NT2/D1 (cell line): ENCODE data around the gene FCN3.

Experiments used
- DNase-seq: peaks from one replicate; pipeline ENCODE4 v3.0.0-alpha.2; 2011; ENCODE audit warnings: low read depth, low spot score
- H3K27me3 ChIP-seq: 2 replicates; pipeline ENCODE4 v1.6.0; 2011; ENCODE audit warnings: mild to moderate bottlenecking; ENCODE audit not compliant: insufficient read length, insufficient read depth
- H3K36me3 ChIP-seq: 2 replicates; pipeline ENCODE4 v1.6.1; 2011; ENCODE audit warnings: mild to moderate bottlenecking, low read length, mixed read lengths; ENCODE audit not compliant: insufficient read depth, insufficient read length
- H3K4me1 ChIP-seq: 2 replicates; pipeline ENCODE4 v1.5.1; 2011; ENCODE audit not compliant: insufficient read depth, insufficient read length
- H3K4me3 ChIP-seq: 2 replicates; pipeline ENCODE4 v1.5.1; 2011; ENCODE audit warnings: low read depth; ENCODE audit not compliant: insufficient read length
- H3K9ac ChIP-seq: 2 replicates; pipeline ENCODE4 v1.6.0; 2011; ENCODE audit warnings: low read depth; ENCODE audit not compliant: insufficient read length
- H3K9me3 ChIP-seq: 2 replicates; pipeline ENCODE4 v1.5.1; 2011; ENCODE audit warnings: mild to moderate bottlenecking, low read length; ENCODE audit not compliant: insufficient read depth
- SUZ12 ChIP-seq: IDR thresholded peaks from 2 replicates; pipeline ENCODE4 v1.6.1; 2011; ENCODE audit not compliant: insufficient read length, insufficient read depth; ENCODE audit errors: extremely low read depth
- YY1 ChIP-seq: IDR thresholded peaks from 2 replicates; pipeline ENCODE4 v1.6.1; 2011; ENCODE audit not compliant: insufficient read length, insufficient read depth
- ZNF274 ChIP-seq: IDR thresholded peaks from 2 replicates; pipeline ENCODE4 v1.6.1; 2011; ENCODE audit warnings: mild to moderate bottlenecking, low read depth, low read length

FCN3 gene

GRCh38 chr1:27358038-27358927, 16.3 kb downstream of the FCN3 start:
- H3K9ac ChIP-seq: peak overlapping the region; percentile 45
- H3K27me3 ChIP-seq: peaks cover 20% of the 10 kb centered on the region
- H3K4me1 ChIP-seq: peaks cover 23% of the 10 kb centered on the region
- no peak overlapping the region for H3K4me3 ChIP-seq
- H3K9me3 ChIP-seq: no peaks in the 10 kb centered on the region
- peaks cover 71% of the 10 kb centered on the region for H3K36me3 ChIP-seq
- no peak for DNase-seq
- TF ChIP-seq ZNF274: no peak
- no peak for TF ChIP-seq YY1
- TF ChIP-seq SUZ12: no peak

- H3K9me3 ChIP-seq: no peaks in the 10 kb centered on the region
- peaks cover 20% of the 10 kb centered on the region for H3K27me3 ChIP-seq
- TF ChIP-seq YY1: no peak
- no peak for TF ChIP-seq ZNF274
- TF ChIP-seq SUZ12: no peak
- no peak for DNase-seq
- peaks cover 21% of the 10 kb centered on the region for H3K4me1 ChIP-seq
- no peak overlapping the region for H3K4me3 ChIP-seq
- H3K36me3 ChIP-seq: peaks cover 66% of the 10 kb centered on the region
- peak overlapping the region; percentile 45 for H3K9ac ChIP-seq
Measured at GRCh38 chr1:27357281-27358037, 17.2 kb downstream of the FCN3 start.

- H3K4me3 ChIP-seq: no peak overlapping the region
Measured at GRCh38 chr1:27356619-27357280, 17.9 kb downstream of the FCN3 start.

GRCh38 chr1:27356277-27356618, 18.4 kb downstream of the FCN3 start:
- Histone ChIP-seq H3K36me3 (peaks cover 55% of the 10 kb centered on the region), H3K9ac (no peak overlapping the region), H3K9me3 (no peaks in the 10 kb centered on the region), H3K4me3 (no peak overlapping the region), H3K27me3 (peaks cover 20% of the 10 kb centered on the region), H3K4me1 (peaks cover 25% of the 10 kb centered on the region)
- no peak for TF ChIP-seq YY1
- TF ChIP-seq ZNF274: no peak
- no peak for TF ChIP-seq SUZ12
- no peak for DNase-seq

More at GRCh38 chr1:27356619-27357280, 17.9 kb downstream of the FCN3 start:
- no peaks in the 10 kb centered on the region for H3K9me3 ChIP-seq
- H3K27me3 ChIP-seq: peaks cover 20% of the 10 kb centered on the region
- peak overlapping the region; percentile 42 for H3K9ac ChIP-seq
- no peak for DNase-seq
- H3K4me1 ChIP-seq: peaks cover 22% of the 10 kb centered on the region
- no peak for TF ChIP-seq ZNF274
- no peak for TF ChIP-seq SUZ12
- TF ChIP-seq YY1: no peak
- H3K36me3 ChIP-seq: peaks cover 60% of the 10 kb centered on the region

- no peak for DNase-seq
- Histone ChIP-seq H3K9ac (no peak overlapping the region), H3K9me3 (no peaks in the 10 kb centered on the region), H3K27me3 (peaks cover 20% of the 10 kb centered on the region), H3K36me3 (peaks cover 51% of the 10 kb centered on the region), H3K4me1 (peaks cover 25% of the 10 kb centered on the region), H3K4me3 (no peak overlapping the region)
- TF ChIP-seq SUZ12 (no peak), YY1 (no peak), ZNF274 (no peak)
Measured at GRCh38 chr1:27355683-27356082, 18.9 kb downstream of the FCN3 start.

- Histone ChIP-seq H3K27me3 (peaks cover 11% of the 10 kb centered on the region), H3K4me3 (no peak overlapping the region), H3K9me3 (no peaks in the 10 kb centered on the region), H3K36me3 (peaks cover 36% of the 10 kb centered on the region), H3K9ac (no peak overlapping the region), H3K4me1 (peaks cover 26% of the 10 kb centered on the region)
- no peak for TF ChIP-seq YY1
- no peak for TF ChIP-seq SUZ12
- no peak for TF ChIP-seq ZNF274
- no peak for DNase-seq
Measured at GRCh38 chr1:27353629-27354028, 21.0 kb downstream of the FCN3 start.
